Measurements from ENCODE around the gene SUPT3H. TPM values are rescaled to one million over a fixed set of nuclear protein-coding genes. Genes with fewer than 3 reads are reported as not detected.

SUPT3H gene
- total RNA-seq, 1 donor from 2014 or later = 13.3 TPM

DNA sequence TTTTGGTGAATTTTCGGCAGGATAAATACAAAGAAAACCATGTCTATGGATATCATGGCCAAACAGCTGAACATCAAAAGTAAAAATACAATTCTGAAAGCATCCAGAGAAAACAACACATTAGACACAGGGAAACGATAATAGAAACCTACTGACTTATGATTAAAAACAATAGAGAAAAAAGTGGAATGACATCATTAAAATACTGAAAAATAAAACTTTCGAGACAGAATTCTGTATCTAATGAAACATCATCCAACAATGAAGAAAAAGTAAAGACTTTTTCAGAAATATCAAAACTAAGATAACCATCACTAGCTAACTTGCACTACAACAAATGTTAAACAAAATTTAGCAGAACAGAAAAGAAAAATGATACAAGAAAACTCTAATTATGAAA, 434.2 kb downstream of the SUPT3H start:
- H3K27ac Mint-ChIP-seq (ENCODE audit: unreplicated experiment) = no peak overlapping the region
- H3K27me3 Mint-ChIP-seq (ENCODE audit: low read depth) = no peaks in the 10 kb centered on the region
- H3K9me3 Mint-ChIP-seq (ENCODE audit: low read depth) = peaks cover 46% of the 10 kb centered on the region
- H3K4me3 Mint-ChIP-seq (ENCODE audit: unreplicated experiment) = no peak overlapping the region
- H3K4me1 Mint-ChIP-seq (ENCODE audit: low read depth) = peaks cover 13% of the 10 kb centered on the region
- H3K36me3 Mint-ChIP-seq (ENCODE audit: low read depth) = peaks cover 30% of the 10 kb centered on the region
- TF ChIP-seq, protein P1, sequence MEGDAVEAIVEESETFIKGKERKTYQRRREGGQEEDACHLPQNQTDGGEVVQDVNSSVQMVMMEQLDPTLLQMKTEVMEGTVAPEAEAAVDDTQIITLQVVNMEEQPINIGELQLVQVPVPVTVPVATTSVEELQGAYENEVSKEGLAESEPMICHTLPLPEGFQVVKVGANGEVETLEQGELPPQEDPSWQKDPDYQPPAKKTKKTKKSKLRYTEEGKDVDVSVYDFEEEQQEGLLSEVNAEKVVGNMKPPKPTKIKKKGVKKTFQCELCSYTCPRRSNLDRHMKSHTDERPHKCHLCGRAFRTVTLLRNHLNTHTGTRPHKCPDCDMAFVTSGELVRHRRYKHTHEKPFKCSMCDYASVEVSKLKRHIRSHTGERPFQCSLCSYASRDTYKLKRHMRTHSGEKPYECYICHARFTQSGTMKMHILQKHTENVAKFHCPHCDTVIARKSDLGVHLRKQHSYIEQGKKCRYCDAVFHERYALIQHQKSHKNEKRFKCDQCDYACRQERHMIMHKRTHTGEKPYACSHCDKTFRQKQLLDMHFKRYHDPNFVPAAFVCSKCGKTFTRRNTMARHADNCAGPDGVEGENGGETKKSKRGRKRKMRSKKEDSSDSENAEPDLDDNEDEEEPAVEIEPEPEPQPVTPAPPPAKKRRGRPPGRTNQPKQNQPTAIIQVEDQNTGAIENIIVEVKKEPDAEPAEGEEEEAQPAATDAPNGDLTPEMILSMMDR (IDR thresholded peaks at IDR 0.05) = no peak
- no peak for DNase-seq (ENCODE audit: low spot score)

DNA sequence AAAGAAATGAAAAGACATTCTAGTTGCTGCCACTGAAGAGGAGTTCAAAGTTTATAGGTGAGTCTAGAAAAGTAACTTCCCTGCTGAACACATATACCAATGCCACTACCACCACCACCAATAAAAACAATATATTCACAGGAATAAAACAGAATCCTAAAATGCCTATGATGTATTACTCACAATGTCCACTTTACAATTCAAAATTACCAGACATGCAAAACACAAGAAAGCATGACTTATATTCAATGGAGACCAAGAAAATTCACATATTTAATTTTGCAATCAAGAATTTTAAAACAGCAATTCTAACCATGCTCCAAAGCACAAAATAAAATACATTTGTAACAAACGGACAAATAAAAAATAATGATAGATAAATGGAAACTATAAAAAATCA, 434.9 kb downstream of the SUPT3H start:
- H3K9me3 Mint-ChIP-seq (ENCODE audit: low read depth) = peaks cover 48% of the 10 kb centered on the region
- H3K4me1 Mint-ChIP-seq (ENCODE audit: low read depth) = peaks cover 13% of the 10 kb centered on the region
- H3K27me3 Mint-ChIP-seq (ENCODE audit: low read depth) = no peaks in the 10 kb centered on the region
- TF ChIP-seq, protein P1 (IDR thresholded peaks at IDR 0.05) = no peak
- no peak overlapping the region for H3K4me3 Mint-ChIP-seq (ENCODE audit: unreplicated experiment)
- no peak for DNase-seq (ENCODE audit: low spot score)
- no peak overlapping the region for H3K27ac Mint-ChIP-seq (ENCODE audit: unreplicated experiment)
- H3K36me3 Mint-ChIP-seq (ENCODE audit: low read depth) = peaks cover 30% of the 10 kb centered on the region

DNA sequence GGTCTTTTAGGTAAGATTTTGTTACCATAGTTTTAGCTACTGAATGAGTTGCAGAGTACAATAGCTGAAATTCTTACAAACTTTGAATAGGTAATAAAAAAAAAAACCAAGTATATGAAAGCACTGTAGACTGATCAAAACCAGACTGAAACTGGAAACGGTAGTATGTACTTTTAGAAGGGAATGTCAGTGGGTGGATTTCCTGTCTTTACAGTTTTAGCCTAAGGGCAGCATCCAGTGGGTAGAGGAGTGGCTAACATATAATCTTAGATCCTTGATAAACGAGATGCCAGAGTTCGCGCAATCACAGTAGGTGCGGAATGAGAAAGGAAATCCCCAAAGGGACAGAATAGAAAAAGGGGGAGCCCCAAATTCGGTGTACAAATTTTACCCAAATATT, 435.5 kb downstream of the SUPT3H start:
- no peak for DNase-seq (ENCODE audit: low spot score)
- Mint-ChIP-seq H3K4me1 (ENCODE audit: low read depth) (peaks cover 13% of the 10 kb centered on the region), H3K27ac (ENCODE audit: unreplicated experiment) (no peak overlapping the region)

DNA sequence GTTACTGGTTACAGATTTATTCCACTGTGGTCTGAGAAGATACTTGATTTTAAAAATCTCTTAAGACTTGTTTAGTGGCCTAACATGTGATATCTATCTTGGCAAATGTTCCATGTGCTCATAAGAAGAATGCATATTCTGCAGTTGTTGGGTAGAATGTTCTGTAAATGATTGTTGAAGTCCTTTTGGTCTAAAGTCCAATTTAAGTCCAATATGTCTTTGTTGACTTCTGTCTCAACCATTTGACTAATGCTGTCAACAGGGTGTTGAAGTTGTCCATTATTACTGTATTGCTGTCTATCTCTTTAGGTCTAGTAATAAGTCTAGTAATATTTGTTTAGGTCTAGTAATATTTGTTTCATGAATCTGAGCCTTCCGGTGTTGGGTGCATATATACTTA, 437.4 kb downstream of the SUPT3H start:
- Mint-ChIP-seq H3K27me3 (ENCODE audit: low read depth) (no peaks in the 10 kb centered on the region), H3K4me3 (ENCODE audit: unreplicated experiment) (no peak overlapping the region), H3K27ac (ENCODE audit: unreplicated experiment) (no peak overlapping the region), H3K36me3 (ENCODE audit: low read depth) (peaks cover 17% of the 10 kb centered on the region), H3K9me3 (ENCODE audit: low read depth) (peaks cover 35% of the 10 kb centered on the region), H3K4me1 (ENCODE audit: low read depth) (peaks cover 13% of the 10 kb centered on the region)
- no peak for DNase-seq (ENCODE audit: low spot score)
- TF ChIP-seq, protein P1 (IDR thresholded peaks at IDR 0.05) = no peak

More for the DNA sequence above, 435.5 kb downstream of the SUPT3H start:
- H3K27me3 Mint-ChIP-seq (ENCODE audit: low read depth) = no peaks in the 10 kb centered on the region
- TF ChIP-seq, protein P1 (IDR thresholded peaks at IDR 0.05) = no peak
- no peak overlapping the region for H3K4me3 Mint-ChIP-seq (ENCODE audit: unreplicated experiment)
- peaks cover 27% of the 10 kb centered on the region for H3K36me3 Mint-ChIP-seq (ENCODE audit: low read depth)
- peaks cover 46% of the 10 kb centered on the region for H3K9me3 Mint-ChIP-seq (ENCODE audit: low read depth)

DNA sequence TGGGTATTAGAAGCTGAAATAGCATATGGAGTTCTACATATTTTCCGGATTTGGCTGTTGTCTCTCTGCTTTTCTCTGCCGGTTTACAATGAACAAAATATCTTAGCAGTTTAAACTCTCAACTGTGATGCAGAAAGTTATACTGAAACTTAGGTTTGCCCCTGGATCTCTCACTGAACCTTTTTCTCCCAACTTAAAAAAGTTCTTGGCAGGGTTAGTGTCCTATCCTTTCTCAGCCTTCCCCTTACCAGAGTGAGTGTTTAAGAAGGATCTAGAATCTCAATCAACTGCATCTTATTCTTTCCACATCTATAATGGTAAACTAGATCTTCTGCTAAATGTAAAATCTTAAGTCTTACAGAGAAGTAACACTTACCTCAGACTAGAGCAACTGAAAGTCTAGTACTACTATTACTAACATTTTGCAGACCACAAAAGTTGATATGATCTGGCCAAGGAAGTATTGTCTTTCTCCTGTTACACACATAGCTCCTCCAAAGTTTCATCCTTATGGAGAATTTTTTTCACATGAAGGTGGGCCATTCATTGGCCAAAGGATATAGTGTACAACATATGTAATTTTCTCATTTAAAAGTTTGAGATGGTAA, 441.9 kb downstream of the SUPT3H start:
- no peak for DNase-seq (ENCODE audit: low spot score)
- no peak overlapping the region for H3K4me3 Mint-ChIP-seq (ENCODE audit: unreplicated experiment)

More for the DNA sequence above, 441.9 kb downstream of the SUPT3H start:
- H3K9me3 Mint-ChIP-seq (ENCODE audit: low read depth) = peaks cover 16% of the 10 kb centered on the region
- H3K36me3 Mint-ChIP-seq (ENCODE audit: low read depth) = peaks cover 14% of the 10 kb centered on the region
- TF ChIP-seq, protein P1 (IDR thresholded peaks at IDR 0.05) = no peak
- no peak overlapping the region for H3K27ac Mint-ChIP-seq (ENCODE audit: unreplicated experiment)
- no peaks in the 10 kb centered on the region for H3K27me3 Mint-ChIP-seq (ENCODE audit: low read depth)
- H3K4me1 Mint-ChIP-seq (ENCODE audit: low read depth) = peaks cover 2% of the 10 kb centered on the region

All from chondrocyte (in vitro differentiated cells).